Hepatocyte (in vitro differentiated cells): Measurements from ENCODE around the gene SLC12A1.

Source experiments
- EZH2 ChIP-seq: fragments of 200-600 bp; sonication (generic); IDR thresholded peaks from 2 replicates; pipeline ENCODE4 v1.6.1; 2016; ENCODE audit warnings: antibody characterized with exemption, mild to moderate bottlenecking, borderline replicate concordance
- TF ChIP-seq, protein P1 (sequence below): fragments of 200-600 bp; sonication (generic); IDR thresholded peaks from 2 replicates; pipeline ENCODE4 v1.5.1; 2016; ENCODE audit warnings: antibody characterized with exemption, mild to moderate bottlenecking; ENCODE audit not compliant: poor library complexity

DNA sequence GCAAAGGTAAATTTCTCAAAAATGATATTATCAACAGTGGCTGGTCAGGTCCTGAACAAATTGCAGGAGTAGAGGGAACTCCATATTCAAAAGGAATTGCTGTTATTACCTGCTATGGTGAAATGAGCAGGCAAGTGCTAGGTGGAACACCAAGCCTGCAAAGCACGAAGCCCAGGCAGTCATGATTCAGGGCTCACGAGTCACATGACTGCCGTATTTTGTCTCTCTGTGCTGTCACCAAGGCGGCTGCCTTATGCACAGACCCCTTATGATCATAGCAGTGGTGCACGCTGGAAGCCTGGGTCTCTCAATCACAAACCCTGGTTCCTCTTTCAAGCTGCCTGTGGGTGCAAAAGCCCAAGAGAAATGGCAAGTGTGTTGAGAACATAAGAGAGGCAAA, 24.4 kb downstream of the SLC12A1 start:
- TF ChIP-seq, protein P1, sequence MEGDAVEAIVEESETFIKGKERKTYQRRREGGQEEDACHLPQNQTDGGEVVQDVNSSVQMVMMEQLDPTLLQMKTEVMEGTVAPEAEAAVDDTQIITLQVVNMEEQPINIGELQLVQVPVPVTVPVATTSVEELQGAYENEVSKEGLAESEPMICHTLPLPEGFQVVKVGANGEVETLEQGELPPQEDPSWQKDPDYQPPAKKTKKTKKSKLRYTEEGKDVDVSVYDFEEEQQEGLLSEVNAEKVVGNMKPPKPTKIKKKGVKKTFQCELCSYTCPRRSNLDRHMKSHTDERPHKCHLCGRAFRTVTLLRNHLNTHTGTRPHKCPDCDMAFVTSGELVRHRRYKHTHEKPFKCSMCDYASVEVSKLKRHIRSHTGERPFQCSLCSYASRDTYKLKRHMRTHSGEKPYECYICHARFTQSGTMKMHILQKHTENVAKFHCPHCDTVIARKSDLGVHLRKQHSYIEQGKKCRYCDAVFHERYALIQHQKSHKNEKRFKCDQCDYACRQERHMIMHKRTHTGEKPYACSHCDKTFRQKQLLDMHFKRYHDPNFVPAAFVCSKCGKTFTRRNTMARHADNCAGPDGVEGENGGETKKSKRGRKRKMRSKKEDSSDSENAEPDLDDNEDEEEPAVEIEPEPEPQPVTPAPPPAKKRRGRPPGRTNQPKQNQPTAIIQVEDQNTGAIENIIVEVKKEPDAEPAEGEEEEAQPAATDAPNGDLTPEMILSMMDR, result no peak
- no peak for TF ChIP-seq EZH2
